HL-60/S4 (cell line): ENCODE results near the gene APOC4.

ENCODE experiments used
- in situ Hi-C: fragments of 300-500 bp; cut with MboI; formaldehyde crosslinking; loops from 2 replicates; pipeline ENCODE4 v1.14.3; 2022; ENCODE audit warnings: low sequenced_read_pairs

Gene APOC4

GRCh38 chr19:44990459-44990858, 48.4 kb downstream of the APOC4 start:
- in situ Hi-C loops: no loop called here

DNA sequence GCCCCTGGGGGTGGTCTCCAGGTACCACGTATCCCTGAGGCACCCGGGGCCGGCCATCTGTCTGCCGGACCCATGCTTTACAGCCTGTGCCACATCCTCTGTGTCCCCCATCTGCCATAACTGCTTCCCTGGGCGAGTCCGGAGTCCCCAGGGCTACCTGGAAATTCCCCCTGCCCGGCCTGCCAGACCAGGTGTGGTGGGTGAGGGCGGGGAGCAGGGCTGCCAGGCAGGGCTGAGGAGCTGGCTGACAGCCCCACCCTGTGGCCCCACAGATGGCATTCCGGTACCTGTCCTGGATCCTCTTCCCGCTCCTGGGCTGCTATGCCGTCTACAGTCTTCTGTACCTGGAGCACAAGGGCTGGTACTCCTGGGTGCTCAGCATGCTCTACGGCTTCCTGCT, 48.9 kb downstream of the APOC4 start:
- in situ Hi-C loops: no loop called here

- in situ Hi-C loops: no loop called here
Observed at GRCh38 chr19:44992336-44993163, 50.5 kb downstream of the APOC4 start.

DNA sequence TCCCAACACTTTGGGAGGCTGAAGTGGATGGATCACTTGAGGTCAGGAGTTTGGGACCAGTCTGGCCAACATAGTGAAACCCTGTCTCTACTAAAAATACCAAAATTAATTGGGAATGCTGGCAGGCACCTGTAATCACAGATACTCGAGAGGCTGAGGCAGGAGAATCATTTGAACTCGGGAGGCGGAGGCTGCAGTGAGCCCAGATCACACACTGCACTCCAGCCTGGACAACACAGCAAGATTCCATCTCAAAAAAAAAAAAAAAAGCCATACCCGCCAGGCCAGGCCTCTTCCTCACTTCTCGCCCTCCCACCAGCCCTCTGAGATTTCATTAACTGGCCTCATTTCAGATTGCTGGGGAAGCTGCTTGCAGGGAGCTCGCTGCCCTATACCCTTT, 51.5 kb downstream of the APOC4 start:
- in situ Hi-C loops: no loop called here

GRCh38 chr19:44993926-44994537, 52.0 kb downstream of the APOC4 start:
- in situ Hi-C loops: no loop called here
